HG03103 (cell line): Measurements from ENCODE around the gene SOBP.
A peak's percentile ranks its signal among the peaks of the same experiment; 100 is the strongest.

Experiments
- ATAC-seq: cut with Tn5 transposase; IDR thresholded peaks from one replicate; pipeline ENCODE4 v1.9.1; 2021; ENCODE audit warnings: low read depth; ENCODE audit not compliant: unreplicated experiment

The SOBP gene

GRCh38 chr6:107611094-107611810, 121.3 kb downstream of the SOBP start:
- ATAC-seq: no peak

GRCh38 chr6:107612762-107613415, 123.0 kb downstream of the SOBP start:
- ATAC-seq: no peak

GRCh38 chr6:107613651-107614379, 123.9 kb downstream of the SOBP start:
- no peak for ATAC-seq

GRCh38 chr6:107614828-107615227, 124.9 kb downstream of the SOBP start:
- ATAC-seq: no peak

- ATAC-seq: no peak
These were observed 126.9 kb downstream of the SOBP start for GRCh38 chr6:107616775-107617174.

GRCh38 chr6:107617341-107617932, 127.5 kb downstream of the SOBP start:
- no peak for ATAC-seq

- peak; percentile 99 for ATAC-seq
These were observed 128.8 kb downstream of the SOBP start for GRCh38 chr6:107618672-107619071.

- ATAC-seq: no peak
These were observed 130.8 kb downstream of the SOBP start for GRCh38 chr6:107620732-107621131.

- no peak for ATAC-seq
These were observed 131.5 kb downstream of the SOBP start for GRCh38 chr6:107621229-107621937.

GRCh38 chr6:107622269-107622668, 132.4 kb downstream of the SOBP start:
- no peak for ATAC-seq

- ATAC-seq: no peak
These were observed 134.1 kb downstream of the SOBP start for GRCh38 chr6:107624050-107624449.

GRCh38 chr6:107624541-107624940, 134.6 kb downstream of the SOBP start:
- ATAC-seq: no peak

GRCh38 chr6:107625264-107625663, 135.3 kb downstream of the SOBP start:
- no peak for ATAC-seq

- no peak for ATAC-seq
These were observed 136.7 kb downstream of the SOBP start for GRCh38 chr6:107626645-107627044.

GRCh38 chr6:107627969-107628368, 138.1 kb downstream of the SOBP start:
- ATAC-seq: no peak

- no peak for ATAC-seq
These were observed 139.0 kb downstream of the SOBP start for GRCh38 chr6:107628878-107629277.

GRCh38 chr6:107629548-107630129, 139.7 kb downstream of the SOBP start:
- ATAC-seq: no peak

GRCh38 chr6:107630348-107630977, 140.5 kb downstream of the SOBP start:
- ATAC-seq: no peak

GRCh38 chr6:107632381-107633136, 142.6 kb downstream of the SOBP start:
- ATAC-seq: no peak
